Measurements from ENCODE around the gene FANCL.

FANCL gene

GRCh38 chr2:58271826-58272225, 30.7 kb upstream of the FANCL start:
- H3K9me3 ChIP-seq (ENCODE audit: control insufficient read depth, low read length), result no peaks in the 10 kb centered on the region
- WGBS, result 67% methylated on average over 1 of the region's 1 CpG
- H3K4me1 ChIP-seq (ENCODE audit: control insufficient read depth, insufficient read depth, low read depth, low read length), result no peaks in the 10 kb centered on the region
- H3K9ac ChIP-seq (ENCODE audit: low read length), result no peak overlapping the region
- H2BK12ac ChIP-seq (ENCODE audit: low read length in 2 of 2), result no peak overlapping the region
- H2AFZ ChIP-seq (ENCODE audit: low read depth, low read length), result no peak overlapping the region
- no peak overlapping the region for H3K4me3 ChIP-seq (ENCODE audit: insufficient read depth in 1 of 2, low read depth in 1 of 2, low read length in 2 of 2)
- H3K4me2 ChIP-seq (ENCODE audit: low read length, poor library complexity, severe bottlenecking), result no peak overlapping the region
- DNase-seq, result no peak
- no peak overlapping the region for H2BK120ac ChIP-seq (ENCODE audit: low read depth, low read length)
- no peak overlapping the region for H3K27ac ChIP-seq (ENCODE audit: low read length, poor library complexity, severe bottlenecking)
- H3K18ac ChIP-seq (ENCODE audit: low read depth in 1 of 2, low read length in 2 of 2), result no peak overlapping the region
- H3K14ac ChIP-seq (ENCODE audit: low read length in 2 of 2), result no peak overlapping the region
- no peak overlapping the region for H2BK15ac ChIP-seq (ENCODE audit: low read depth, poor library complexity, severe bottlenecking)
- no peaks in the 10 kb centered on the region for H3K36me3 ChIP-seq (ENCODE audit: control insufficient read depth in 1 of 2, insufficient read depth in 2 of 2, low read depth in 1 of 2, low read length in 2 of 2)
- H4K91ac ChIP-seq (ENCODE audit: low read length), result no peak overlapping the region
- H2BK5ac ChIP-seq (ENCODE audit: low read depth, low read length, poor library complexity, severe bottlenecking), result no peak overlapping the region
- H3K79me1 ChIP-seq (replicated peaks; ENCODE audit: low read length, poor library complexity, severe bottlenecking), result no peaks in the 10 kb centered on the region
- H3K4ac ChIP-seq (ENCODE audit: low read depth in 1 of 2, low read length in 2 of 2), result no peak overlapping the region
- H3K27me3 ChIP-seq (ENCODE audit: control insufficient read depth in 1 of 2, insufficient read depth in 1 of 2, low read length in 2 of 2), result no peaks in the 10 kb centered on the region
- no peak overlapping the region for H4K8ac ChIP-seq (ENCODE audit: low read length)
- H2AK5ac ChIP-seq (ENCODE audit: low read length, severe bottlenecking), result no peak overlapping the region
- no peak overlapping the region for H3K23ac ChIP-seq (ENCODE audit: low read length in 2 of 2)

DNA sequence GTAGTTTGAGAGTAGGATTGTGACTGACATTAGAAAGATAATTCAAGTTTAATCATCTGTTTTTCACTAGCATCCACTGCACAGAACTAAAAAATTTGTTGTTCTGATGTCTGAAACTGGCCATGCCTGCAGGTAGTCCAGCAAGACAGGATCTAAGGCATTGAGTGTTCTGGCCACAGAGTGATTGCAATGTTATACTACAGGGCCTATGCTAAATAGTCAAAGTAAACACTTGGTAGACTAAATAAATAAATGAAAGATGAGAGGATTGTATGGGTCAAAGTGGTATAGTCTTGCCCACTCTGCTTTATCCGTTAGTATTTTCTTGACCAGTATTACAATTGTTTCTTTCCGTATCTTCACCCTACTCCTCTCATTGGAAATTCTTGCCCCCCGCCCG, 27.6 kb upstream of the FANCL start:
- H2BK120ac ChIP-seq (ENCODE audit: low read depth, low read length), result no peak overlapping the region
- H3K79me1 ChIP-seq (replicated peaks; ENCODE audit: low read length, poor library complexity, severe bottlenecking), result no peaks in the 10 kb centered on the region
- no peak overlapping the region for H3K23ac ChIP-seq (ENCODE audit: low read length in 2 of 2)
- 92% methylated on average over 4 of the region's 4 CpGs for WGBS
- no peak overlapping the region for H3K27ac ChIP-seq (ENCODE audit: low read length, poor library complexity, severe bottlenecking)
- no peak overlapping the region for H3K14ac ChIP-seq (ENCODE audit: low read length in 2 of 2)
- H3K4ac ChIP-seq (ENCODE audit: low read depth in 1 of 2, low read length in 2 of 2), result no peak overlapping the region
- no peaks in the 10 kb centered on the region for H3K27me3 ChIP-seq (ENCODE audit: control insufficient read depth in 1 of 2, insufficient read depth in 1 of 2, low read length in 2 of 2)
- no peak overlapping the region for H2AFZ ChIP-seq (ENCODE audit: low read depth, low read length)
- H3K18ac ChIP-seq (ENCODE audit: low read depth in 1 of 2, low read length in 2 of 2), result no peak overlapping the region
- no peak overlapping the region for H3K4me3 ChIP-seq (ENCODE audit: insufficient read depth in 1 of 2, low read depth in 1 of 2, low read length in 2 of 2)
- H4K91ac ChIP-seq (ENCODE audit: low read length), result no peak overlapping the region
- no peak overlapping the region for H2AK5ac ChIP-seq (ENCODE audit: low read length, severe bottlenecking)
- H3K9me3 ChIP-seq (ENCODE audit: control insufficient read depth, low read length), result no peaks in the 10 kb centered on the region
- H3K4me1 ChIP-seq (ENCODE audit: control insufficient read depth, insufficient read depth, low read depth, low read length), result no peaks in the 10 kb centered on the region
- no peaks in the 10 kb centered on the region for H3K36me3 ChIP-seq (ENCODE audit: control insufficient read depth in 1 of 2, insufficient read depth in 2 of 2, low read depth in 1 of 2, low read length in 2 of 2)
- H3K4me2 ChIP-seq (ENCODE audit: low read length, poor library complexity, severe bottlenecking), result no peak overlapping the region
- DNase-seq, result no peak
- H4K8ac ChIP-seq (ENCODE audit: low read length), result no peak overlapping the region
- H3K9ac ChIP-seq (ENCODE audit: low read length), result no peak overlapping the region
- H2BK12ac ChIP-seq (ENCODE audit: low read length in 2 of 2), result no peak overlapping the region
- H2BK5ac ChIP-seq (ENCODE audit: low read depth, low read length, poor library complexity, severe bottlenecking), result no peak overlapping the region
- H2BK15ac ChIP-seq (ENCODE audit: low read depth, poor library complexity, severe bottlenecking), result no peak overlapping the region

DNA sequence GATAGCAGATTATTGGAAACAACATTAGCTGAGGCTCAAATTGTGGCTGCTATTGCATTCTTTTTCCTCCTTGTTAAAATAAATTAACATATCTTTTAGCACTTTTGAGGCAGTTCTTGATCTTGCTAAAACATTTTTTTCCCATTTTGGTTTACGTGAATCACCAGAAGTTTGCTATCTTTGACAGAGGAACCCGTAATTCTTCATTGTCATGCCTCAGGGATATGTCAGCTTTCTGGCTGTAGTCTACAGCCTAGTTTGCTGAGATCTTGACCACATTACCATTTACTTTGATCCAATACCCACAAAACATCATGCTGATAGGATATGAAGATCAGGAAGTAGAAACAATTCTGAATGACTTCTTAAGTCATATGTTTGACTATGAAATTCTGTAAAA, 25.1 kb upstream of the FANCL start:
- H3K4me1 ChIP-seq (ENCODE audit: control insufficient read depth, insufficient read depth, low read depth, low read length), result no peaks in the 10 kb centered on the region
- H2BK12ac ChIP-seq (ENCODE audit: low read length in 2 of 2), result no peak overlapping the region
- H4K91ac ChIP-seq (ENCODE audit: low read length), result no peak overlapping the region
- peak; percentile 31 for DNase-seq
- no peak overlapping the region for H3K23ac ChIP-seq (ENCODE audit: low read length in 2 of 2)
- H3K9ac ChIP-seq (ENCODE audit: low read length), result no peak overlapping the region
- H3K4me3 ChIP-seq (ENCODE audit: insufficient read depth in 1 of 2, low read depth in 1 of 2, low read length in 2 of 2), result no peak overlapping the region
- H2AK5ac ChIP-seq (ENCODE audit: low read length, severe bottlenecking), result no peak overlapping the region
- no peaks in the 10 kb centered on the region for H3K79me1 ChIP-seq (replicated peaks; ENCODE audit: low read length, poor library complexity, severe bottlenecking)
- H3K4ac ChIP-seq (ENCODE audit: low read depth in 1 of 2, low read length in 2 of 2), result no peak overlapping the region
- H3K14ac ChIP-seq (ENCODE audit: low read length in 2 of 2), result no peak overlapping the region
- no peaks in the 10 kb centered on the region for H3K9me3 ChIP-seq (ENCODE audit: control insufficient read depth, low read length)
- no peak overlapping the region for H3K4me2 ChIP-seq (ENCODE audit: low read length, poor library complexity, severe bottlenecking)
- 43% methylated on average over 2 of the region's 2 CpGs for WGBS
- H3K27me3 ChIP-seq (ENCODE audit: control insufficient read depth in 1 of 2, insufficient read depth in 1 of 2, low read length in 2 of 2), result no peaks in the 10 kb centered on the region
- H2BK120ac ChIP-seq (ENCODE audit: low read depth, low read length), result no peak overlapping the region
- H2AFZ ChIP-seq (ENCODE audit: low read depth, low read length), result no peak overlapping the region
- no peak overlapping the region for H4K8ac ChIP-seq (ENCODE audit: low read length)
- H3K18ac ChIP-seq (ENCODE audit: low read depth in 1 of 2, low read length in 2 of 2), result no peak overlapping the region
- no peak overlapping the region for H3K27ac ChIP-seq (ENCODE audit: low read length, poor library complexity, severe bottlenecking)
- H3K36me3 ChIP-seq (ENCODE audit: control insufficient read depth in 1 of 2, insufficient read depth in 2 of 2, low read depth in 1 of 2, low read length in 2 of 2), result no peaks in the 10 kb centered on the region
- H2BK15ac ChIP-seq (ENCODE audit: low read depth, poor library complexity, severe bottlenecking), result no peak overlapping the region
- no peak overlapping the region for H2BK5ac ChIP-seq (ENCODE audit: low read depth, low read length, poor library complexity, severe bottlenecking)

GRCh38 chr2:58261209-58261608, 20.1 kb upstream of the FANCL start:
- H2BK120ac ChIP-seq (ENCODE audit: low read depth, low read length), result no peak overlapping the region
- no peak overlapping the region for H3K27ac ChIP-seq (ENCODE audit: low read length, poor library complexity, severe bottlenecking)
- no peak overlapping the region for H4K8ac ChIP-seq (ENCODE audit: low read length)
- no peak overlapping the region for H4K91ac ChIP-seq (ENCODE audit: low read length)
- no peaks in the 10 kb centered on the region for H3K79me1 ChIP-seq (replicated peaks; ENCODE audit: low read length, poor library complexity, severe bottlenecking)
- H3K4me2 ChIP-seq (ENCODE audit: low read length, poor library complexity, severe bottlenecking), result no peak overlapping the region
- no peak overlapping the region for H3K18ac ChIP-seq (ENCODE audit: low read depth in 1 of 2, low read length in 2 of 2)
- H2BK5ac ChIP-seq (ENCODE audit: low read depth, low read length, poor library complexity, severe bottlenecking), result no peak overlapping the region
- H3K4me3 ChIP-seq (ENCODE audit: insufficient read depth in 1 of 2, low read depth in 1 of 2, low read length in 2 of 2), result no peak overlapping the region
- WGBS, result 100% methylated on average over 1 of the region's 1 CpG
- H3K27me3 ChIP-seq (ENCODE audit: control insufficient read depth in 1 of 2, insufficient read depth in 1 of 2, low read length in 2 of 2), result no peaks in the 10 kb centered on the region
- no peak overlapping the region for H3K9ac ChIP-seq (ENCODE audit: low read length)
- H3K23ac ChIP-seq (ENCODE audit: low read length in 2 of 2), result no peak overlapping the region
- H3K4me1 ChIP-seq (ENCODE audit: control insufficient read depth, insufficient read depth, low read depth, low read length), result no peaks in the 10 kb centered on the region
- no peaks in the 10 kb centered on the region for H3K36me3 ChIP-seq (ENCODE audit: control insufficient read depth in 1 of 2, insufficient read depth in 2 of 2, low read depth in 1 of 2, low read length in 2 of 2)
- H3K9me3 ChIP-seq (ENCODE audit: control insufficient read depth, low read length), result no peaks in the 10 kb centered on the region
- no peak overlapping the region for H2AFZ ChIP-seq (ENCODE audit: low read depth, low read length)
- H3K4ac ChIP-seq (ENCODE audit: low read depth in 1 of 2, low read length in 2 of 2), result no peak overlapping the region
- no peak overlapping the region for H2BK12ac ChIP-seq (ENCODE audit: low read length in 2 of 2)
- no peak overlapping the region for H3K14ac ChIP-seq (ENCODE audit: low read length in 2 of 2)
- H2BK15ac ChIP-seq (ENCODE audit: low read depth, poor library complexity, severe bottlenecking), result no peak overlapping the region
- DNase-seq, result no peak
- H2AK5ac ChIP-seq (ENCODE audit: low read length, severe bottlenecking), result no peak overlapping the region

All from mesenchymal stem cell (in vitro differentiated cells and primary cell).